Cortex of kidney (tissue), 1 donor: ENCODE results near the gene MLF2.

Experiments used
- DNase-seq: peaks from one replicate; lab custom pipeline; 2025; lab: John Stamatoyannopoulos, UW

The MLF2 gene, protein sequence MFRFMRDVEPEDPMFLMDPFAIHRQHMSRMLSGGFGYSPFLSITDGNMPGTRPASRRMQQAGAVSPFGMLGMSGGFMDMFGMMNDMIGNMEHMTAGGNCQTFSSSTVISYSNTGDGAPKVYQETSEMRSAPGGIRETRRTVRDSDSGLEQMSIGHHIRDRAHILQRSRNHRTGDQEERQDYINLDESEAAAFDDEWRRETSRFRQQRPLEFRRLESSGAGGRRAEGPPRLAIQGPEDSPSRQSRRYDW

DNA sequence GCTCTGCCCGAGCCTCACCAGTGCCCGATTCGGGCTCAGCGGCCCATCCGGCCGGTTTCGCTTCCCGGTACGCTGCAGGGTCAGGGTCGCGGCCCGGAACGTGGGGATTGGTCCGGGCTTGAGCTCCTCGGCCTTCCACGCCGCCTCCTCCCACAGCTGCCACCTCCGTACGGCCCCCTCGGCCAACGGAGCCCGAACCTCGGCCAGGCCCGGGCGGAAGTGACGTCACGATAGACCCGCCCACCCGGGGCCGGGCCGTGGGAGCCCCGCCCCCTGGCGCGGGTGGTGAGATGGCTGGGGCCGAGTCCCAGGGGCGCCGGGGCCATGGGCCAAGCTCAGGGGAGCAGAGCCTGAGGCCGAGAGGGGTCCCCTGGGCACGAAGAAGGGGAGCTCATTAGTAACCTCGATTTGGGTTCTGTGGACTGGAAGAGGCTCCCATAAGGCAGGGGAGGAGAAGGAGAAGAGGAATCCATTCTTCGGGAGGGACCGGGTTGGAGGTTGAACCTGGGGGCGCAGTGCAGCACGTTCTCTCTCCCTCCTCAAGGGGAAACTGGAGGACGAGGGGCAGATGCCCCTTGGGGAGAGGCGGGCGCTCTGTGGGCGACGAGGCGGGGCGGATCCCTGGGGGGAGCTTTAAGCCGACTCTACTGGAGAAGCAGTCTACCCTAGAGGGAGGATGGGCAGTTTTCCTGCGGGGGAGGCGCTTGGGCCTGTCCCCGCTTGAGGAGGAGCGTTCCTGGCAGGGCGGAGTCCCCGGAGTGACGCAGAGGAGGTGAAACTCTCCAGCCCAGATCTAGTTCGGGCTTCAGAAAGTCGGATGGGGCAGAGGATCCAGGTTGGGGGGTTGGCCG is at the start of gene MLF2:
Gene MLF2, minus strand, starts transcription at position 221 of the 851 bp plus-strand sequence. CDS start 807 bp downstream, outside the sequence.
- peak; percentile 94 for DNase-seq

- DNase-seq: no peak
These were observed 46.2 kb upstream of the MLF2 start for GRCh38 chr12:6799147-6799546.

GRCh38 chr12:6796576-6796975 is 43.6 kb upstream of the MLF2 start:
- DNase-seq: no peak

- no peak for DNase-seq
These were observed 42.1 kb upstream of the MLF2 start for GRCh38 chr12:6795088-6795487.

DNA sequence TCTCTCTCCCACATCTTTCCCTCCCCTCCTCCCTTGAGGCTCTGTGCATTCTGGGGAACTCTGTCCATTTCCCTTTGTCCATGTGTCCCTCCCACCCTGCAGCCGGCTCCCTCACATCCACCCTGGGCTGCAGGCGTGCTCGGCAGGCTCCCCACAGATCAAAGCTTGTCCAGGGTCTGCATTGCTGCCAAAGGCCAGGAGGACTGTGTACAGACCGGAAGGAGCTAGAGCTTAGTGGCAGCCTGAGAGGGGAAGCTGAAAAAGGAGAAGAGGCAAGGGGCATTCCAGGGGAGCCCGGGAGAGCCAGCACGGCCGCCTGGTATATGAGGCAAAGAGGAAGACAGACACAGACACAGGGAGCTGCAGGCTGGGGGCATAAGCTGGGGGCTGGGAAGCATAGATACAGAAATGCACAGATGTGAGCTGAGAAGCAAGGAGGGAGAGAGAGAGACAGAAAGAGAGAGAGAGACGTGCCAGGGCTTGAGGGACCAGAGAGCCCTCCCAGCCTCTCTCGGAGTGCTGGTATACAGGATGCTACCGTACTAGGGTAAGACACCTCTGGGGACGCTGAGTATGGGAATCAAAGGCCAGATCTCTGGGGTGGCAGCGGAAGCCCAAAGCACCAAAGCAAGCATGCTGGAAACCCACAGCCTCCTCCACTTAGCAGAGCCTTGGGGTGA is 39.7 kb upstream of the MLF2 start:
- DNase-seq: no peak

DNA sequence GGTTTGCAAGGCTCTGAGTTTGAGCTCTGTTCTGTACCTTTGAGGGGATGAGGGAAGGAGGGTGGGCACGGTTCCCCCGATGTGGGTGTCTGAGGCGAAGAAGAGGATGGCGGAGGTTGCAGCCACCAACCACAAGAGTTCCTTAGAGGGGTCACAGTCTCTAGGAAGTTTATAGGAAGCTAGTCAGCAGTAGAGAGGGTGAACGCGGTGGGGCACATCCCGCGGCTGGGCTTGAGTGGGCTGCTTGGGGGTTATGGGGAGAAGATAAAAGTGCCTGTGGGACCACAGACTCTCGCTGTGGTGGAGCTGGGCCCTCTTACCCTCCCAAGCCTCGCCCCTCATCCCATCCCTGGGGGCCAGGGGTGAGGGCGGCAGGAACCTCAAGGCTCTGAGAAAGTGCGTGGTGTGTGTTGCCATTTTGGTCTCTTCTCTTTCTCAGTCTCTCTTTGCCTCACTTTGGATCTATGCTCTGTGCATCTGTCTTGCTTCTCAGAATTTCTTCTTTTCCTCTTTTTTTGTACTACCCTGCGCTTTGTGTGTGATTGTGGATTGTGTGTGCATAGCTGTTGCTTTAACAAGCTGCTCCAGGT is 39.1 kb upstream of the MLF2 start:
- no peak for DNase-seq

GRCh38 chr12:6790496-6791150 is 37.7 kb upstream of the MLF2 start:
- DNase-seq: no peak

GRCh38 chr12:6788972-6789924 is 36.3 kb upstream of the MLF2 start, which contains the start of gene CD4:
TSS of gene CD4 (plus strand) at chr12:6789528. CDS start at chr12:6800139, 10,611 bp downstream.
- DNase-seq: no peak

- no peak for DNase-seq
These were observed 34.4 kb upstream of the MLF2 start for GRCh38 chr12:6787309-6787708.

DNA sequence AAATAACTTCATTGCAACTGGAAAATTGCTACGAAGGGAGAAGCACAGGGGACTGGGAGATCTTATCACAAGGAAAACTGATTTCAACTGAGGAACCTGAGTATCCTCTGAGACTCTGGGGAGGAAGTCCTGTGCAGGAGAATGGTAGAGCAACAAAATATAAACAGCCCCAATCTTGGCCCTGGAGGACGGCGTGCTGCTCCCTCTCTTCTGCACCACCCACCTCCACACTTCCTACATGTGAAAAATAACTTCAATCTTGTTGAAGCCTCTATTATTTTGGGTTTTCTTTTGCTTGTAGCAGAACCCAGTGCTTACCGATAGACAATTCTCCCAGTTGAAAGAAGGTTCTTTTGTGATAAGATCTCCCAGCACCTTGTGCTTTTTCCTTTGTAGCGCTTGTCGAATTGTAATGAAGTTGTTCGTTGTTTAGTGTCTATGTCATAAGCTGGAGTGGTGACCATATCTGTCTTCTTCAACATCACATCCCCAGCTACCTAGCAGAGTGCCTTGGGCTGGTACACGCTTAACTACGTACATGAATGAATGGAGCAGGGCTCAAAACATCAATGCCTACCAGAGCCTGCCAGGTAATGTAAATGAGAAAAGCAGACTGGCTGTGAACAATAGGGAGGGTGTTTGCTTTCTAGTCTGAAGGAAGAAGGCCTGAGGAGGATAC is 33.6 kb upstream of the MLF2 start:
- no peak for DNase-seq

- DNase-seq: no peak
These were observed 31.8 kb upstream of the MLF2 start for GRCh38 chr12:6784761-6785160.

DNA sequence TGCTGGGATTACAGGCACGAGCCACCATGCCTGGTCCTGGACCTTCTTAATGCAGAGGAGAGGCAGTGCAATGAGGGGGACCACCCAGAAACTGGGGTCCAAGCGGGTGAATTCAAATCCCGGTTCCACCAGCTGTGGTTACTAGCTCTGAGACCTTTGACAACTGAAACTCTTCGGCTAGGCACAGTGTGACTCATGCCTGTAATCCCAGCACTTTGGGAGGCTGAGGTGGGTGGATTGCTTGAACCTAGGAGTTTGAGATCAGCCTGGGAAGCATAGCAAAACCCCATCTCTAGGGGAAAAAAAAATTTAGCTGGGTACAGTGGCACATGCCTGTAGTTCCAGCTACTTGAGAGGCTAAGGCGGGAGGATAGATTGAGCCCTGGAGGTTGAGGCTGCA is 31.4 kb upstream of the MLF2 start:
- DNase-seq: no peak

DNA sequence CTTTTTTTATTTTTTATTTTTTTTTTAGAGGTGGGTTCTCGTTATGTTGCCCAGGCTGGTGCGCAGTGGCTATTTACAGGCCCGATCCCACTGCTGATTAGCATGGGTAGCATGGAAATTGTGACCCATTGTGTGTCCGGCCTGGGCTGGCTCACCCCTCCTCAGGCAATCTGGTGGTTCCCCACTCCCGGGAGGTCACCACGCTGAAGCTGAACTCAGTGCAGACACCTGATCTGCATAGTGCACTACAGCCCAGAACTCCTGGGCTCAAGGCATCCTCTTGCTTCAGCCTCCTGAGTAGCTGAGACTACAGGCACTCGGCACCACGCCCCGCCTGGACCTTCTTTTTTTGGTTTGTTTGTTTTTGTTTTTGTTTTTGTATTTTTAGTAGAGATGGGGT is 30.9 kb upstream of the MLF2 start:
- no peak for DNase-seq

- no peak for DNase-seq
These were observed 30.1 kb upstream of the MLF2 start for GRCh38 chr12:6782850-6783566.

- no peak for DNase-seq
These were observed 29.2 kb upstream of the MLF2 start for GRCh38 chr12:6782119-6782518.

GRCh38 chr12:6780573-6780972 is 27.6 kb upstream of the MLF2 start:
- no peak for DNase-seq

DNA sequence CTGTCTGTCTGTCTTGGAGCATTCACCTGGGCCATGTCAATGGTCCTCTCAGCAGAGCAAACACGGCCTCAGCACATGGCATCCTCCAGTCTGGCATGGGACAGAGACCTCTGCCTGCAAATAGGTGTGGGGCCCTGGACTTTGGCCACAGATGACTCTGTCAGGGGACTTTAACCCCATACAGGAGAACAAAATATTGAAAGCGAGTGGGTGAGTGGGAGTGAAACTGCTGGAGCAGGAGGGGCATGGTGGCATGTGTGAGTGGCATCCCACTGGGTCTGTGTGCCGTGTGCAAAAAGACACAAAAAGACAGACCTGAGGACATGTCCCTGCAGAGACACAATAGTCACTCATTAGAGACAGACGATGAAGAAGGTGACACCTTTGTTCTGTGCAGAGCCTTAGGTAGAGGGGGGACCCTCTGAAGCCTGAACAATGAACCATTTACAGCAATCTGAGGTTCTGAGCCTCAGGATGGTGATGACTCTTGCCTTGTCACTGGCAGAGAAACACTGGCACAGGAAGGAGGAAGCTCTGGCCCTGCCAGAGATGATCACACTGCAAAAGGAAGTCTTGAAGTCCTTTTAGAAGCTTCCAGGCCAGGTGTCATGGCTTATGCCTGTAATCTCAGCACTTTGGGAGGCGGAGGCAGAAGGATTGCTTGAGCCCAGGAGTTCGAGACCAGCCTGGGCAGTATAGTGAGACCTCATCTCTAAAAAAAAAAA is 26.9 kb upstream of the MLF2 start:
- DNase-seq: no peak
